Activated gamma-delta T cell treated with Interleukin-2 at 50 U/mL for 16 hours (primary cell): ENCODE results near the gene EMC10.

ENCODE experiments used
- DNase-seq: peaks from one replicate; pipeline ENCODE4 v3.0.0-alpha.2; 2020

The EMC10 gene

GRCh38 chr19:50500060-50500752 lies 23.9 kb downstream of the EMC10 start:
- DNase-seq = no peak

DNA sequence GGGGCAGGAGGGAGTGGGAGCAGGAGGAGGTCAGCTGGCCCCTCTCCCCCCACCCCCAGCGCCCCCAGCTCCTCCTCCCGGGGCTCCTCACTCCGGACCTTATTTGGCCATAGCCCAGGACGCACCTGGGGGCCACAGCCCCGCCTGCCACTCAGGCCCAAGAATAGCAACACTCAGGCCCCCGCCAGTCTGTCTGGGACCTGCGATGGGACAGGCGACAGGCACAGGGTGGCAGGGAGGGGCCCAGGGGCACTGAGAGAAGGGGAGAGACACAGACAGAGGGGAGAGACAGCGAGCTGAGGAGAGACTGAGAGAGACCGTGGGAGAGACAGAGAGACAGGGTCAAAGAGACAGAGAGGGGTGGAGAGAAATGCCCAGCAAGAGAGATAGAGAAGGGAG lies 24.4 kb downstream of the EMC10 start:
- no peak for DNase-seq

DNA sequence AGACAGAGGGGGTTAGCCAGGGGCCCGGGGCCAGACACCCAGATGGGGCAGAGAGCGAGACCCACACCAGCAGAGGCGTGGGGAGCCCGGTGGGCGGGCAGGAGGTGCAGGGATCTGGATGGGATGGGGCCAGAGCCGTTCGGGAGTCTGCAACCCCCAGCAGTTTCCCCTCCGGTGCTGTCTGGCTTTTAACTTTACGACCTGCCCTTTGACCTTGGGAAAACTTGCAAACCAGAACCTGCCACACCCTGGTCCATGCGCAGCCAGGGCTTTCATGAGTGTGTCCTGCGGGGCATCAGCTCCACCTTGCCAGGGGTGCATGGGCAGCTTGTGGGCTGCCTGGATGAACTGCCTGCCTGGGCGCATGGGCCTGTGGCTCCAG lies 24.9 kb downstream of the EMC10 start:
- DNase-seq = no peak

GRCh38 chr19:50501568-50502475 lies 25.5 kb downstream of the EMC10 start:
- DNase-seq = no peak

DNA sequence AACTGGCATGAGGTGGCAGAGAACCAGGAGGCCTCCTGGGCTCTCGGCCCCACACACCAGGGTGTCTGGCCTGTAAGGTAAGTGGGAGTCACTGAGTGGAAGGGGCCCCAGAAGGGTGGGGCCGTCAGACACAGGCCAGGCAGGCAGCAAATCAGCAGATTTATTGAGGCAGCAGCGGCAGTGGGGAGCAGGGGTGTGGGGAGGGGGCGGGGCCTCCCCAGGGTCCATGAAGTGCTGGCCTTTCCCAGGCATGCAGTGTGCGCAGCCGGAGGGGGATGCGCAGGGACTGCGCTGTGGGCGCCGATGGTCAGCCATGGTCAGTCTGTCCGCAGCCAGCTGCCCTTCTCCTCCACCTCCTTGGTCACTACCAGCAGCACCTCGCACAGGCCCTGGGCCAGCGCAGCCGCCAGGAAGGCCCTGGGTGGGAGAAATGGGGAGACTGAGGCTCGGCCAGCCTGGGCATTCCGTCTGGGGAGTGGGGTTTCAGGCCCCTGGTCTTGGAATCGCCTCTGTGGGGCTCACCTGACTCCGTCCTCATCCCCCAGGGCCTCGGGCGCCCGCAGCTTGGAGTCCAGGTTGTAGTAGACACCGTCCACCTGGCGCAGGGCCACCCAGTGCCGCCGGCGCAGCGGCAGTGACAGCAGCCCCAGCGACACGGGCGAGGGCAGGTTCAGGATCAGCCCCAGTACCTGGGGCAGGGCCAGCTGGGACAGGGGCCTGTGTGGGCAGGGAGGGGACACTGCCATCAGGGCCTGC lies 29.7 kb downstream of the EMC10 start:
- DNase-seq = no peak

DNA sequence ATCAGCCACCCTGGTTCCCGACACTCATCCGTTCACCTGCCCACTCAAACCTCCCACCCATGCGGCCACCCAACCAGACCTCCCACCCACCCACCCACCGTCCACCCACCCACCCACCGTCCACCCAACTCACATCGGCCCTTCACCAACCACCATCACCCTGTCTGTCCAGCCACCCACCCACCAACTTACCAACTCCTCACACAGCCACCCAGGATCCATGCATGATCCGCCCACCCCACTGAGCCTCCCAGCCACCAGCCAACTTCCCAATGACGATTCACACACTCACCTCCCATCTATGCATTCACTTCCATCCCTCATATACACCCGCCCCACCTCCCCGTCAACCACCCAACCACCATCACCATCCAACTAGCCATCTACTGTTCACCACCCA lies 30.4 kb downstream of the EMC10 start:
- no peak for DNase-seq

DNA sequence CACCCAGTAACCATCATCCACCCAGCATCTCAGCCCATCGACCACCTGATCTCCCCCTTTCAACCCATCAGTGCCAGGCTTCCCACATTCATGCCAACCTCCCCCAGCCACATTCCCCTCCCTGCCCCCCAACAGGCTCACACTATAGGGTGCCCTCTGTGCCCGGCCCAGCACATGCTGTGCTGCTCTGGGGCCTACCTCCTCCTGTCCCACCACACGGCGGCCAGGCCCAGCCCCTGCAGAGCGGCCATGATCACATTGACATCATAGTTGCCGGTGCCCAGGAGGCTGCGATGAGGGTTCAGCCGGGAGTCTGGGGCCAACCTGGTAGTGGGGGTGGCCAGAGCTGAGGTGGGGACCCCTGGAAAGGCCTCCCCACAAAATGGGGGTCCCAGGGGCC lies 31.1 kb downstream of the EMC10 start:
- no peak for DNase-seq

DNA sequence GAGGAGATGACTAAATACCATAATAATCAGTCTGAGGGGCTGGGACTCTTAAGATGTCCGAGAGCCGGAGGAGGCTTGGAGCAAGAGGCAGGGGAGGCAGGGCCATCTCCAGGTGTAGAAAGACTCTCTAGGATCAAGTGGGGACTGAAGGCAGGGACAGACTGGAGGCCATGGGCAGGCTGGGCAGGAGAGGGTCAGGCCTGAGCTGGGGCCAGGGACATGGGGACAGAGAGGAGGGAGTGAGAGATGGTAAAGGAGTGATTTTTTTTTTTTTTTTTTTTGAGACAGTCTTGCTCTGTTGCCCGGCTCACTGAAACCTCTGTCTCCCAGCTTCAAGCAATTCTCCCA lies 32.5 kb downstream of the EMC10 start:
- no peak for DNase-seq

DNA sequence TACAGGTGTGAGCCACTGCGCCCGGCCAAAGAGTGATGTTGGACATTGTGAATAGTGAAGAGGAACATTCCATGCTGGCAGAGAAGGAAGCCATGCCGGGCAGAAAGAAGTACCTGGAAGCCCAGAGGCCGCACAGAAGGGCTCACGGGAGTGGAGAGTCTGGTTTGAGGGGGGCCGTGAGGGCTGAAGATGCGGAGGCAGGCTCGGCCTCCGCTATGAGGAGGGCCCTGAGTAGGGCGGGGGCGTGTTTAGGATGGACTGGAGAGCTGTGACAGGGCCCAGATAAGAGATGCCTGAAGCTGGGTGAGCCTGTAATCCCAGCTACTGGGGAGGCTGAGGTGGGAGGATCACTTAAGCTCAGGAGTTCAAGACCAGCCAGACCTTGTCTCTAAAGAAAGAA lies 33.1 kb downstream of the EMC10 start:
- DNase-seq = no peak

- no peak for DNase-seq
Measured at GRCh38 chr19:50510121-50510670, 33.9 kb downstream of the EMC10 start.

- no peak for DNase-seq
Measured at GRCh38 chr19:50510700-50511068, 34.4 kb downstream of the EMC10 start.

- DNase-seq = peak; percentile 95
Measured at GRCh38 chr19:50511069-50511822, 34.9 kb downstream of the EMC10 start, which contains the start of gene JOSD2. TSS of gene JOSD2 (minus strand) at chr19:50511191. CDS start at chr19:50510431, 760 bp downstream.

DNA sequence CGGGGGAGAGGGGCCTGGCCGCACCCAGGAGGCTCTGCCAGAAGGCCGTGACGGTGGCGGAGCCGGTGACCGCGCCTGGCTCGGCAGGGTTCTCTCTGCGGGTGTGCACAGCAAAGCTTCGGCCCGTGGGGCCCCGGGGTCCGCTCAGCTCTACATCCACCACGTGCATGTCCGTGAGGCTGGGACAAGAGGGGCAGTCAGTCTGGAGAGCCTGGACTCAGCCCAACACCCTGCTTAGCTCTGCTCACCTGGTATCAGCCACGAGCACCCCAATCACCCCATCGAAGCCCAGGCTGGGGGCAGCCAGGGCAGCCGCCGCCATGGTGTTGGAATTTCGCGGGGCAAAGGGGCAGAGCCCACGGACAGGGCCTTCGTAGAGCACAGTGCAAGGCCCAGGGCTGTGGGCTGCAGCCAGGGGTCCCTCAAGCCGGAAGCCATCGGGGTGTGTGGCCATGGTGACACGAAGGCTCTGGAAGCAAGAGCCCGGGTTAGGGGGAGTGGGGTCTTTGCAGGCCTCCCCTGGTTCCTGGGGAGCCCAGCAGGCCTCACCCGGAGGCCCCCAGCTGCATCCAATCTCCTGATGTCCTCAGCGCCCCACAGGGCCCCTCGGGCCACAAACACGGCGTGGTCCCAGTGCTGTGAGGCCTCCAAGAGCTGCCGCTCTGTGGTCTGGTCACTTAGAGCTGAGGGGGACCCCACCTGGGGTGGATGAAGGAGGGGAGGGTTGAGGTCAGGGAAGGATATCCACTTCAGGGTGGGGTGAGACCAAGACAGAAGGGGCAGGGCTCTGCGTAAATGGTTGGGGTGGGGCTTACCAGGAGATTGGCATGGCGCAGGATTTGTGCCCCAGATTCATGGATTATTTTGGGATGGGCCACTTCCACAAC lies 36.0 kb downstream of the EMC10 start:
- no peak for DNase-seq

- no peak for DNase-seq
Measured at GRCh38 chr19:50512999-50513745, 36.9 kb downstream of the EMC10 start.

- DNase-seq = no peak
Measured at GRCh38 chr19:50513746-50514345, 37.5 kb downstream of the EMC10 start, which contains the start of gene ASPDH. TSS of gene ASPDH (minus strand) at chr19:50513913. CDS start at chr19:50513823, 90 bp downstream.

DNA sequence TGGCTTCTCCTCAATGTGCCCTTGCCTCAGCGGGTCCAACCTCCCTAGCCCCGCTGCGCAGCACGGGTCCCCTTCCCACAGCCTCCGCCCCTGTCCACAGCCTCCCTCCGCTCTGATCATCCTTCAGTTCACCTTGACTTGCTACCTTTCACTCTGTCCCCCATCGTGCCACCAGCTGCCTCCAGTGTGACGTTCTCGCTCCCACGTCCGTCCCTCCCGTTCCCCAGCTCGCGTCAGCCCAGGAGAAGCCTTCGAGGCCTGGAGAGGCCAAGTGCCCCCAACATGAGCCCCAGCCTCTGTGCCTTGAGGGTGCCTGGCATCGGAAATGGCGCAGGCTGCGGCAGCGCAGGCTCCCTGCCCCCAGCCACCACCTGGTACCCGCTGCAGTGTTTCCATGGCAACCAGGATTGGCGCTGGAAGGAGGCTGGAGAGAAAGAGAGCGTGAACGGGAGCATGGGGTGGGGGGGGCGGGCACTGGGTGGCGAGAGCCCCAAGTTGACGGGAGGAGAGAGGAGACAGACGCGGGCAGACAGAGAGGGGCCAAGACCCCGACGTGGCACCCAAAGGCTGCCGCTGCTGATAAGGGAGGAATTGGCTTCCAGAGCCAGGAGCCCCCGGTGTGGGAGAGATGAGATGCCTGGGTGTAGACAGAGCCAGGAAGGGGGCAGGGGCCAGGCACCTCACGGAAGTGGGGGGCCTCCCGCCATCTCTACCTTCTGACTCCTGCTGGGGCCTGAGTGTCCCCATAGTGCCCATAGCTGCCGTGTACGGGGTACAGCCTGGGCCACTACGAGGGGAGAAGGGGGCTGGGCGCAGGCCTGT lies 38.2 kb downstream of the EMC10 start:
- no peak for DNase-seq

DNA sequence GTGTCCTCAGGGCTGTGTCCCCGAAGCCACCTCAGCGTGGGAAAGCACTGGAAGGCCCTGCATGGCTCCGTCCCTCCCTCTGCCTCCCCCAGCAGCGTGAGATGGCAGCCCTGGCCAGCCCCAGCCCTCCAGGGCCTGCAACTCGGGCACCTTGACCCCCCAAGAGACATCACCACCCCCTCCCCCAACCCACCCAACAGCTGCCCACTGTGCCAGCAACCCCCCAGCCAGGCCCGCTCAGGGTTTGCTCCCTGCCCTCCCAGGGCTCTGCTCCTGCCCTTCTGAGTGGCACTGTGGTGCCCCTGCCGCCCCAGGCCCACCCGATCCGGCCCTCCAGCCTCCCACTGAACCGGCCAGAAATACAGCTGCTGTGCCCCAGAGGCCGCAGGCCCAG lies 38.9 kb downstream of the EMC10 start:
- DNase-seq = no peak

- DNase-seq = no peak
Measured at GRCh38 chr19:50516456-50516855, 40.1 kb downstream of the EMC10 start.
